H4 (cell line): Measurements from ENCODE around the gene LIMS1. TPM values are rescaled to one million over a fixed set of nuclear protein-coding genes. Genes with fewer than 3 reads are reported as not detected.
"Not testable (repeated sequence)": the region's sequence is repeated elsewhere in the genome, so short reads cannot be mapped to it uniquely, and the experiment has no call there.

ENCODE experiments used
- DNase-seq: peaks from one replicate; pipeline ENCODE4 v3.0.0-alpha.2; 2015; ENCODE audit warnings: low spot score
- total RNA-seq: library from RNA; depleted of rRNA; stranded (reverse); fragments of >200 nt; shearing (Covaris generic); gene quantifications from 2 replicates; pipeline ENCODE4 v1.2.3, GENCODE V29; 2014

The LIMS1 gene
- total RNA-seq, 1 experiment from 2014 or later = 50.6 TPM

GRCh38 chr2:108548208-108549003 lies 14.1 kb downstream of the LIMS1 start:
- no peak for DNase-seq

GRCh38 chr2:108552566-108552965 lies 18.3 kb downstream of the LIMS1 start:
- DNase-seq = no peak

GRCh38 chr2:108553209-108553919 lies 19.1 kb downstream of the LIMS1 start:
- no peak for DNase-seq

GRCh38 chr2:108554528-108554927 lies 20.3 kb downstream of the LIMS1 start:
- DNase-seq = no peak

GRCh38 chr2:108555572-108555971 lies 21.3 kb downstream of the LIMS1 start:
- DNase-seq = no peak

GRCh38 chr2:108556581-108556980 lies 22.3 kb downstream of the LIMS1 start:
- not testable (repeated sequence) for DNase-seq

GRCh38 chr2:108560241-108560811 lies 26.1 kb downstream of the LIMS1 start:
- DNase-seq = no peak

- no peak for DNase-seq
Measured at GRCh38 chr2:108560895-108561530, 26.7 kb downstream of the LIMS1 start.

GRCh38 chr2:108562274-108562673 lies 28.0 kb downstream of the LIMS1 start:
- no peak for DNase-seq

- DNase-seq = no peak
Measured at GRCh38 chr2:108564510-108564909, 30.2 kb downstream of the LIMS1 start.

GRCh38 chr2:108565778-108566375 lies 31.6 kb downstream of the LIMS1 start:
- no peak for DNase-seq

- DNase-seq = peak; percentile 83
Measured at GRCh38 chr2:108570416-108570815, 36.1 kb downstream of the LIMS1 start.

- peak; percentile 56 for DNase-seq
Measured at GRCh38 chr2:108571286-108571685, 37.0 kb downstream of the LIMS1 start.

GRCh38 chr2:108573061-108573460 lies 38.8 kb downstream of the LIMS1 start:
- DNase-seq = no peak

GRCh38 chr2:108574332-108574731 lies 40.1 kb downstream of the LIMS1 start:
- no peak for DNase-seq

- DNase-seq = peak; percentile 68
Measured at GRCh38 chr2:108575132-108575966, 41.1 kb downstream of the LIMS1 start.

GRCh38 chr2:108577099-108577498 lies 42.8 kb downstream of the LIMS1 start:
- no peak for DNase-seq

- no peak for DNase-seq
Measured at GRCh38 chr2:108579623-108580022, 45.4 kb downstream of the LIMS1 start.

- DNase-seq = no peak
Measured at GRCh38 chr2:108580050-108580449, 45.8 kb downstream of the LIMS1 start.

GRCh38 chr2:108583903-108584520 lies 49.7 kb downstream of the LIMS1 start:
- peak; percentile 69 for DNase-seq

GRCh38 chr2:108585436-108585835 lies 51.2 kb downstream of the LIMS1 start:
- no peak for DNase-seq
